Measurements from ENCODE around the gene OR4C16.

OR4C16 gene, protein sequence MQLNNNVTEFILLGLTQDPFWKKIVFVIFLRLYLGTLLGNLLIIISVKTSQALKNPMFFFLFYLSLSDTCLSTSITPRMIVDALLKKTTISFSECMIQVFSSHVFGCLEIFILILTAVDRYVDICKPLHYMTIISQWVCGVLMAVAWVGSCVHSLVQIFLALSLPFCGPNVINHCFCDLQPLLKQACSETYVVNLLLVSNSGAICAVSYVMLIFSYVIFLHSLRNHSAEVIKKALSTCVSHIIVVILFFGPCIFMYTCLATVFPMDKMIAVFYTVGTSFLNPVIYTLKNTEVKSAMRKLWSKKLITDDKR

GRCh38 chr11:55571828-55572227 is at the start of gene OR4C16:
Gene OR4C16, plus strand, starts transcription at chr11:55572128. Its CDS starts 0 bp downstream, at chr11:55572128.
- DNase-seq: no peak

DNA sequence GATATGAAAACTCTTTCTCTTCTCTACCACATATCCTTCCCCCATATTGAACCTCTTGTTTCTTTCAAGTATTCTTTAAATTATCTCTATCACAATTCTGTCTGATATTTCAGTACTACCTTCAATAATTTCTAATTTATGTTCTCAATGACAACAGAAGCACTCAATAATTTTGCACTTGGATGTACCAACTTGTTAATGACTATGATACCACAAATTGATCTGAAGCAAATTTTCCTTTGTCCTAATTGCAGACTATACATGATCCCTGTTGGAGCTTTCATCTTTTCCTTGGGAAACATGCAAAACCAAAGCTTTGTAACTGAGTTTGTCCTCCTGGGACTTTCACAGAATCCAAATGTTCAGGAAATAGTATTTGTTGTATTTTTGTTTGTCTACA is 17.8 kb upstream of the OR4C16 start, which contains the start of gene OR4C15:
Gene OR4C15 (plus strand): TSS at position 301 of the 400 bp plus-strand sequence. CDS start 0 bp downstream, at position 301.
- DNase-seq: no peak

DNA sequence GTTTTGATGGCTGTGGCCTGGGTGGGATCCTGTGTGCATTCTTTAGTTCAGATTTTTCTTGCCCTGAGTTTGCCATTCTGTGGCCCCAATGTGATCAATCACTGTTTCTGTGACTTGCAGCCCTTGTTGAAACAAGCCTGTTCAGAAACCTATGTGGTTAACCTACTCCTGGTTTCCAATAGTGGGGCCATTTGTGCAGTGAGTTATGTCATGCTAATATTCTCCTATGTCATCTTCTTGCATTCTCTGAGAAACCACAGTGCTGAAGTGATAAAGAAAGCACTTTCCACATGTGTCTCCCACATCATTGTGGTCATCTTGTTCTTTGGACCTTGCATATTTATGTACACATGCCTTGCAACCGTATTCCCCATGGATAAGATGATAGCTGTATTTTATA is 620 bp downstream of the OR4C16 start:
- DNase-seq: no peak

DNA sequence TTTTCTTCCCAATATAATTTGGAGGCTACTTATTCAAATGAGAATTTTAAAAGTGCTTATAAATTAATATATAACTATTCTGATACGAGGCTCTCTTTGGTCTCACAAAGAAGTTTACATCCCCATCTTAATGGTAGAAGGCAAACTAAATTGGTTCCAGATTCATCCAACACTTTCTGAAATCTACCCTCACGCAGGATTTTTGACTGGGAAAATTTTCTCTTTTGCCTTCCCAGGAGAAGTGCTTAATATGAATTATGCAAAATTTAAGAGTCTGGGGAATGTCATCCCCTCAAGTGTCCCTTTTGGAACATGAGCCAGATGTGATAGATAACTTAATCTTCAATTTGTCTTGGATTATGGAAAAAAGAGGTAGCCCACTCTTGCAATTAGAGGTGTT is 35.6 kb downstream of the OR4C16 start, which contains the start of gene OR4C11:
Gene OR4C11 (minus strand): TSS at position 101 of the 400 bp plus-strand sequence. CDS start 3,272 bp downstream, outside the sequence.
- DNase-seq: no peak

All from NCI-H1105 treated with DMSO at 0.1 percent for 48 hours (cell line).